Esophagus squamous epithelium (tissue), 5 donors: ENCODE data around the gene SPDEF. TPM values are rescaled to one million over a fixed set of nuclear protein-coding genes. Genes with fewer than 3 reads are reported as not detected.

Experiments used
- DNase-seq: peaks from one replicate; lab custom pipeline; 2025; lab: John Stamatoyannopoulos, UW
- H3K27ac ChIP-seq, 4 donors: fragments of 200-600 bp; sonication (generic); one replicate each; pipeline ENCODE4 v1.5.1; 2016 to 2019; ENCODE audit warnings: mild to moderate bottlenecking in 1 of 4
- H3K27me3 ChIP-seq, 4 donors: fragments of 200-600 bp; sonication (generic); 1 replicate in 3 of 4; 2 replicates in 1 of 4; pipeline versions ENCODE4 v1.5.1 to v1.6.0; 2017 to 2021; ENCODE audit warnings: antibody characterized with exemption in 1 of 4
- H3K36me3 ChIP-seq, 3 donors: fragments of 200-600 bp; sonication (generic); one replicate each; pipeline ENCODE4 v1.5.1; 2016 to 2019
- H3K4me1 ChIP-seq, 3 donors: fragments of 200-600 bp; sonication (generic); one replicate each; pipeline ENCODE4 v1.5.1; 2017 to 2019
- H3K4me3 ChIP-seq, 4 donors: fragments of 200-600 bp; sonication (generic); 1 replicate in 3 of 4; 2 replicates in 1 of 4; pipeline ENCODE4 v1.5.1; 2016 to 2019; ENCODE audit warnings: mild to moderate bottlenecking in 2 of 4, moderate library complexity in 1 of 4
- H3K9me3 ChIP-seq, 3 donors: fragments of 200-600 bp; sonication (generic); one replicate each; pipeline ENCODE4 v1.5.1; 2016 to 2019
- CTCF ChIP-seq, 6 experiments: fragments of 450-650 bp in 4 of 6; fragments of 200-600 bp in 2 of 6; sonication (generic) in 2 of 6; IDR thresholded peaks; one replicate each; pipeline ENCODE4 v1.5.1; 2016 to 2019; ENCODE audit warnings: antibody characterized with exemption in 6 of 6, mild to moderate bottlenecking in 4 of 6, moderate library complexity in 4 of 6
- POLR2A ChIP-seq, 4 donors: fragments of 450-650 bp; IDR thresholded peaks; one replicate each; pipeline ENCODE4 v1.6.1; 2017; ENCODE audit warnings: antibody characterized with exemption in 4 of 4, mild to moderate bottlenecking in 4 of 4, moderate library complexity in 3 of 4
- WGBS, 2 donors: methylation state at CpG; one replicate each; pipeline ENCODE4 v1.1.5; 2018; 5-methylcytosine and 5-hydroxymethylcytosine counted together
- intact Hi-C: fragments of 100-400 bp; cut with DNase I; formaldehyde crosslinking; loops from one replicate; pipeline ENCODE4 v1.15.0; 2022
- total RNA-seq, 4 donors: library from RNA; depleted of rRNA; stranded (reverse); fragments of >200 nt; gene quantifications; one replicate each; pipeline ENCODE4 v1.1.0, GENCODE V29; 2016
- donor health status: DM: yes; HTN: yes; CAD: no.

SPDEF gene
- total RNA-seq, 4 donors from 2014 or later, result 0.79 TPM; not detected in 3

- no peak for DNase-seq
- intact Hi-C loops, result no loop called here
- WGBS, 2 donors, result 35 to 38% methylated on average over 10 of the region's 10 CpGs
These were observed 65.1 kb downstream of the SPDEF start for GRCh38 chr6:34491091-34491430.

GRCh38 chr6:34490390-34491090, 65.6 kb downstream of the SPDEF start:
- H3K9me3 ChIP-seq, result no peaks in the 10 kb centered on the region
- intact Hi-C loops, result no loop called here
- peak overlapping the region in 2 of 4 donors; percentile 4 to 24 for H3K4me3 ChIP-seq
- TF ChIP-seq CTCF (IDR thresholded peaks at IDR 0.05), result no peak
- no peak for TF ChIP-seq POLR2A (IDR thresholded peaks at IDR 0.05)
- no peaks in the 10 kb centered on the region for H3K27me3 ChIP-seq
- H3K4me1 ChIP-seq, result peaks cover 0 to 10% (median 4%) of the 10 kb centered on the region in 3 donors
- no peaks in the 10 kb centered on the region for H3K36me3 ChIP-seq
- 73 to 78% methylated on average over 14 to 16 of the region's 20 CpGs for WGBS, 2 donors
- peak overlapping the region in 1 of 4 donors; percentile 54 for H3K27ac ChIP-seq
- no peak for DNase-seq

More at GRCh38 chr6:34491091-34491430, 65.1 kb downstream of the SPDEF start:
- Histone ChIP-seq H3K36me3 (no peaks in the 10 kb centered on the region), H3K4me3 (peak overlapping the region in 2 of 4 donors; percentile 4 to 24), H3K9me3 (no peaks in the 10 kb centered on the region), H3K4me1 (peaks cover 0 to 10% (median 4%) of the 10 kb centered on the region in 3 donors), H3K27me3 (no peaks in the 10 kb centered on the region), H3K27ac (peak overlapping the region in 1 of 4 donors; percentile 54)
- TF ChIP-seq CTCF (IDR thresholded peaks at IDR 0.05) (no peak), POLR2A (IDR thresholded peaks at IDR 0.05) (no peak)

GRCh38 chr6:34489207-34489805, 66.8 kb downstream of the SPDEF start:
- no peak for DNase-seq
- Histone ChIP-seq H3K4me1 (peaks cover 0 to 10% (median 4%) of the 10 kb centered on the region in 3 donors), H3K36me3 (no peaks in the 10 kb centered on the region), H3K27me3 (no peaks in the 10 kb centered on the region), H3K9me3 (no peaks in the 10 kb centered on the region), H3K4me3 (no peak overlapping the region), H3K27ac (no peak overlapping the region)
- WGBS, 2 donors, result 42 to 90% methylated on average over 2 to 9 of the region's 9 CpGs
- TF ChIP-seq POLR2A (IDR thresholded peaks at IDR 0.05), result no peak
- no peak for TF ChIP-seq CTCF (IDR thresholded peaks at IDR 0.05)
- intact Hi-C loops, result no loop called here

Other genes starting within 250 kb of the SPDEF start
- gene NUDT3, start 163.7 kb downstream of the SPDEF start, total RNA-seq, result 10 to 100 TPM; 14.9 to 33.4 (median 22.4) TPM
- 1,000 to 10,000 TPM in 3 of 4 donors, 100 to 1,000 TPM in 1; 983 to 4,649 (median 2,673) TPM for gene RPS10, start 130.3 kb downstream of the SPDEF start, total RNA-seq
- not detected for gene PACSIN1, start 90.3 kb downstream of the SPDEF start, total RNA-seq
- gene ILRUN, start 140.4 kb upstream of the SPDEF start, total RNA-seq, result 10 to 100 TPM; 43.8 to 52.8 (median 50.0) TPM
- 10 to 100 TPM; 38.9 to 69.3 (median 62.5) TPM for gene SNRPC, start 201.2 kb upstream of the SPDEF start, total RNA-seq
- 1 to 10 TPM; 7.0 to 8.2 (median 7.5) TPM for gene BLTP3A, start 235.8 kb upstream of the SPDEF start, total RNA-seq